ENCODE results near the gene CAMK1G. TPM values are rescaled to one million over a fixed set of nuclear protein-coding genes. Genes with fewer than 3 reads are reported as not detected.
A peak's percentile ranks its signal among the peaks of the same experiment; 100 is the strongest.

The CAMK1G gene
- total RNA-seq, 4 donors from 2014 or later: 0.21 to 4.9 TPM; not detected in 2

DNA sequence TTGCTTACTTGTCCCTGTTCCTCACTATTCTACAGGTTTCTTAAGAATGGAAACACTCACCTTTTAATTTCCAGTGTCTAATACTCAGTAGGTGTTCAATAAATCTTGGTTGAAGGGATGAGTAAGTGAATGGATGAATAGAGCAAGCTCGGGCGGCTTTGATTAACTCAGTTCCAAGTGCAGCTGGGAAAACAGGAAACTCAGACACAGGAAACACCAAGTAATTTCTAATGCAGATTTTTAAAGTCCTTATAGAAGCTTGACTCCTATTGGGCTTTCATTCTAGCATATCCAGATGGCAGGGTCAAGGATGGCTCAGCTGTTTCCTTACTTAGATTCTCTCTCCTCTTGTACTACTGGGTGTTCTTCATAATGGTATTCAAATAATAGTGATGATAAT, 14.0 kb downstream of the CAMK1G start:
- Histone ChIP-seq H3K4me3 (no peak overlapping the region), H3K36me3 (no peaks in the 10 kb centered on the region), H3K27me3 (peaks cover 0 to 11% of the 10 kb centered on the region in 2 donors), H3K9me3 (no peaks in the 10 kb centered on the region), H3K4me1 (no peaks in the 10 kb centered on the region), H3K27ac (no peak overlapping the region)
- TF ChIP-seq EP300 (IDR thresholded peaks at IDR 0.05): no peak
- TF ChIP-seq, protein P1, sequence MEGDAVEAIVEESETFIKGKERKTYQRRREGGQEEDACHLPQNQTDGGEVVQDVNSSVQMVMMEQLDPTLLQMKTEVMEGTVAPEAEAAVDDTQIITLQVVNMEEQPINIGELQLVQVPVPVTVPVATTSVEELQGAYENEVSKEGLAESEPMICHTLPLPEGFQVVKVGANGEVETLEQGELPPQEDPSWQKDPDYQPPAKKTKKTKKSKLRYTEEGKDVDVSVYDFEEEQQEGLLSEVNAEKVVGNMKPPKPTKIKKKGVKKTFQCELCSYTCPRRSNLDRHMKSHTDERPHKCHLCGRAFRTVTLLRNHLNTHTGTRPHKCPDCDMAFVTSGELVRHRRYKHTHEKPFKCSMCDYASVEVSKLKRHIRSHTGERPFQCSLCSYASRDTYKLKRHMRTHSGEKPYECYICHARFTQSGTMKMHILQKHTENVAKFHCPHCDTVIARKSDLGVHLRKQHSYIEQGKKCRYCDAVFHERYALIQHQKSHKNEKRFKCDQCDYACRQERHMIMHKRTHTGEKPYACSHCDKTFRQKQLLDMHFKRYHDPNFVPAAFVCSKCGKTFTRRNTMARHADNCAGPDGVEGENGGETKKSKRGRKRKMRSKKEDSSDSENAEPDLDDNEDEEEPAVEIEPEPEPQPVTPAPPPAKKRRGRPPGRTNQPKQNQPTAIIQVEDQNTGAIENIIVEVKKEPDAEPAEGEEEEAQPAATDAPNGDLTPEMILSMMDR (IDR thresholded peaks at IDR 0.05): no peak
- no peak for TF ChIP-seq POLR2A (IDR thresholded peaks at IDR 0.05)
- DNase-seq (ENCODE audit: low spot score in 2 of 2): no peak
- WGBS, 2 donors: 58 to 62% methylated on average over 2 of the region's 2 CpGs

DNA sequence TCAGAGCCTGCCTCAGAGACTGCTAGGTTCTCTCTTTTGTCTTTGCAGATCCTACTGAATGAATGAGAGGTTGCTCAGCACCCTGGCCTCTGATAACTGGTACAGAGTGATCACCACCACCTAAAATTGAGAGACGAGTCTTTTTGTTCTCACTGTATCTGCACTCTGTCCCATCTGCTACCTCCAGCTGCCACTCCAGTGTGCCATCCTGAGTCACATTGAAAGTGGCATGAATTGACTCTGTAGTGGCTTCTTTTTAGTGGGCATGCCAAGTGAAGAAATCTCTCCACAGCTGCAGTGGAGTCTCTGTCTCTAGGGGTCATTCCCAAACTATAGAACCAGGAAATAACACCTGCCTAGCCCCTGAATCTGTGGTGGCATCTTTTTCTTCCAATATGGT, 14.7 kb downstream of the CAMK1G start:
- no peak for DNase-seq (ENCODE audit: low spot score in 2 of 2)
- Histone ChIP-seq H3K36me3 (no peaks in the 10 kb centered on the region), H3K4me3 (no peak overlapping the region), H3K27ac (no peak overlapping the region), H3K27me3 (peaks cover 0 to 11% of the 10 kb centered on the region in 2 donors), H3K4me1 (no peaks in the 10 kb centered on the region), H3K9me3 (no peaks in the 10 kb centered on the region)
- TF ChIP-seq POLR2A (IDR thresholded peaks at IDR 0.05): no peak
- TF ChIP-seq, protein P1 (IDR thresholded peaks at IDR 0.05): no peak
- no peak for TF ChIP-seq EP300 (IDR thresholded peaks at IDR 0.05)
- 80 to 96% methylated on average over 1 of the region's 1 CpG for WGBS, 2 donors

DNA sequence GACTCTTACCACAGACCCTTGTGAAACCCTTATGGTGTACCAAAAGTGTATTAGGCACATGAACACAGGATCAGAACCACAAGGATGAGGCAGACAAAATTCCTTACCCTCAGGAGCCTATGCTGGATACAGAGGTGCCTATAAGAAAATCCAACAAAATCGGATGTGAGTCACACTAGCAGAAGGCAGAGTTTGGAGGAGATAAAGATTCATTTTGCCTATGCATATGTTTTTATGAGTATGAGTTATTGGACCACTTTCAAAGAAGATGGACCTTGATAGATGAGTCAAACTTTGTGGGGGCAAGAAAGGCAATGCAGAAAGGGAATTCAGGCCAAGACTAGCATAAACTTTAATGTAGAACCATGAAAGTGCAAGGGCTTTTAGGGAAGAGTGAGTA, 17.0 kb downstream of the CAMK1G start:
- WGBS, 2 donors: 86 to 100% methylated on average over 1 of the region's 1 CpG
- no peak for DNase-seq (ENCODE audit: low spot score in 2 of 2)
- H3K4me1 ChIP-seq: no peaks in the 10 kb centered on the region
- no peak overlapping the region for H3K4me3 ChIP-seq
- TF ChIP-seq EP300 (IDR thresholded peaks at IDR 0.05) (no peak), POLR2A (IDR thresholded peaks at IDR 0.05) (no peak)
- TF ChIP-seq, protein P1 (IDR thresholded peaks at IDR 0.05): no peak
- H3K27ac ChIP-seq: no peak overlapping the region
- no peaks in the 10 kb centered on the region for H3K9me3 ChIP-seq
- H3K27me3 ChIP-seq: peaks cover 0 to 7% of the 10 kb centered on the region in 2 donors
- no peaks in the 10 kb centered on the region for H3K36me3 ChIP-seq

DNA sequence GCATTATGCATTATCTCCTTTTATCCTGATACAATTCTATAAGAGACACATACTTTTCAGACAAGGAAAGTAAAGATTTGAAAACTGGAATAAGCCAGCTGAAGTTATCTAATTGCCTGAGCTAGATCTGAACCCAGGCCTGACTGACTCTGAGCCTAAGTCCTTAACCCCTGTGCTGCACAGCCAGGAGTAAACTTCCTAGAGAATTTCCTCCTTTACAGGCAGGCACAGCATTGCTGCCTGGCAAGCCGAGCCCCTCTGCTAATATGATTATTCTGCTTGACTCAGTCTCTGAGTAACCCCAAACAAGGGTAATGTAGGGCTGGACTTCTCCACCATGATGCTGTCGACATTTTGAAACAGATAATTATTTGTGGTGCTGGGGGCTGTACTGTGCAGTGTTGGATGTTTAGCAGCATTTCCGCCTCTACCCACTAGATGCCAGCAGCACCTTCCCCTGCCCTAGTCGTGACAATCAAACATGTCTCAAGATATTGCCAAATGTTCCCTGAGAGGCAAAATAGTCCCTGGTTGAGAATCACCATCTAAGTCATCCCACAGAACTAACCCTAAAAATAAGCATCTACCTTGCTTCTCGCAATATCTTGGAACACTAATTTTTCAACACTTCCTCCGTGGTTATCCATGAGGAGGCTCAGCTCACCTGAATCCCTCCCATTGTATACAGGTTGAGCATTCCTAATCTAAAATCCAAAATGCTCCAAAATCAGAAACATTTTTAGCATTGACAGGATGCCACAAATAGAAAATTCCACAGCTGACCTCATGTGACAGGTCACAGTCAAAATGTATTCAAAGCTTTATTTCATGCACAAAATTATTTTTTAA, 18.5 kb downstream of the CAMK1G start:
- no peaks in the 10 kb centered on the region for H3K9me3 ChIP-seq
- H3K4me1 ChIP-seq: no peaks in the 10 kb centered on the region
- TF ChIP-seq POLR2A (IDR thresholded peaks at IDR 0.05): no peak
- TF ChIP-seq, protein P1 (IDR thresholded peaks at IDR 0.05): peak; percentile 38 to 58 (median 47)
- H3K27ac ChIP-seq: no peak overlapping the region
- peak in 1 of 2 donors; percentile 19 for DNase-seq (ENCODE audit: low spot score in 2 of 2)
- H3K4me3 ChIP-seq: no peak overlapping the region
- H3K27me3 ChIP-seq: peaks cover 0 to 7% of the 10 kb centered on the region in 2 donors
- WGBS, 2 donors: 41% methylated on average over 6 of the region's 6 CpGs
- H3K36me3 ChIP-seq: no peaks in the 10 kb centered on the region

DNA sequence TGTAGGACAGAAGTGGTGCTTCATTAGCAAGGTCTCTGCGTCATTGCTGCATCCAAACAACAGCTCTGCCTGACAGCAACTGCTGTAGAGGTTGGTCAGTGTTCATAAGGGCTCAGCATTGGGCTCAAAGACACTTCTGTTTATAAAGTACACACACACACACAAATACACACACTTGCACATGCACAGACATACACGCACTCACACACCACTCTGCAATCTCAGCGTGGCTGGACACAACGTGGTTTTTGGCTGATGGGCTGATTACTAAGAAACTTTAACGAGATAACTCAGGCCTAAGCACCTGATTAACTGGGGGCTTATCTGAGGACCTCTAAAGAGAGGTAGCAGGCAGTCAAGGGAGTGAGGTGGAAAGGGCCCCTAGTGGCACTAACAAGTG, 20.4 kb downstream of the CAMK1G start:
- H3K36me3 ChIP-seq: no peaks in the 10 kb centered on the region
- no peaks in the 10 kb centered on the region for H3K4me1 ChIP-seq
- TF ChIP-seq POLR2A (IDR thresholded peaks at IDR 0.05) (no peak), EP300 (IDR thresholded peaks at IDR 0.05) (no peak)
- TF ChIP-seq, protein P1 (IDR thresholded peaks at IDR 0.05): no peak
- H3K27ac ChIP-seq: no peak overlapping the region
- H3K9me3 ChIP-seq: no peaks in the 10 kb centered on the region
- no peak overlapping the region for H3K4me3 ChIP-seq
- peaks cover 0 to 7% of the 10 kb centered on the region in 2 donors for H3K27me3 ChIP-seq
- DNase-seq (ENCODE audit: low spot score in 2 of 2): no peak
- WGBS, 2 donors: 85 to 91% methylated on average over 5 of the region's 5 CpGs
